ENCODE measurements around the gene SLC35E1.

DNA sequence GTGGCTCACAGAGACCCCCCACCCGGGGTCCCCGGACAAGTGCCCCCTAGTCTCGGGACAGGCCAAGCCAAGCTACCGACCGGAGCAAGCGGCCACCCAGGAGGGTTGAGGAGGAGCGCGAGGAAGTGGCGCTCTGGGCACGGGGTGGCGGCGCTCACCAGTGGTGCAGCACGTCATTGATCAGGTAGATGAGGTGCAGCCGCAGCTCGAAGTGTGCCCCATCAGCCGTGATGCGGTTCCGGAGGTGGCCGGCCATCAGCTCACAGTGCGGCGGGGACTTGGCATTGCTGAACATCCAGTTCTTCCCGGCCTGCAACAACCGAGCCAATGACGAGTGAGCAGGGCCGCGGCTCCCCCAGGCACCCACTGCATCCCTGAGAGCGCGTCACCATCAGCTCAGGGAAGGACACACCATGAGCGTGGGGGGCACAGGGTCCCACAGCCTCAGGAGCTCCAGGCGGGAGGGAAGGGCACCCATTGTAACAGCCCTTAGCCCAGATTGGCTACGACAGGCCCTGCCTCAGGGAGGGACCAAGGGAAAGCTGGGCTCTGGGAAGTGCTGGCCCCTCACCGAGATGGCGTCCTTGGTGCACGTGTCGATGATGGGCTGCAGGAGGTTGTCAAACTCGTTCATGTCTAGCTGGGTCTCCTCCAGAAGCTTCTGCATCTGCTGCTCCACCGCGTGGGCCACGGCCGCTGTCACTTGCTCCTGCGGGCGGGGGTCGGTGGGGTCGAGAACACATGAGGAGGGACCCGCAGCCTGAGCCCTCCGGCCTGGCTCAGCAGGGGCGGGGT, 39.6 kb downstream of the SLC35E1 start:
- TF ChIP-seq EP300 (IDR thresholded peaks at IDR 0.05) (no peak), POLR2A (IDR thresholded peaks at IDR 0.05) (no peak), CTCF (IDR thresholded peaks at IDR 0.05) (no peak)
